RWPE2 (cell line): Measurements from ENCODE around the gene GPRIN2.

Experiments
- ATAC-seq: fragments of 200-7000 bp; cut with Tn5 transposase; 3 replicates; pipeline ENCODE4 v1.9.1; 2021; ENCODE audit warnings: low read depth
- DNase-seq: peaks from one replicate; pipeline ENCODE4 v3.0.0-alpha.2; 2020; ENCODE audit warnings: low spot score
- H3K27ac ChIP-seq: fragments of 450-650 bp; 2 replicates; pipeline ENCODE4 v1.5.1; 2017; ENCODE audit warnings: mild to moderate bottlenecking; ENCODE audit not compliant: poor library complexity, severe bottlenecking
- H3K27me3 ChIP-seq: fragments of 250-450 bp; sonication (Bioruptor Pico); 2 replicates; pipeline ENCODE4 v1.5.1; 2021; ENCODE audit warnings: mild to moderate bottlenecking, moderate library complexity; ENCODE audit not compliant: insufficient read depth, poor library complexity, severe bottlenecking
- H3K36me3 ChIP-seq: fragments of 250-450 bp; sonication (Bioruptor Pico); 2 replicates; pipeline ENCODE4 v1.5.1; 2020; ENCODE audit warnings: low read depth, mild to moderate bottlenecking, moderate library complexity
- H3K4me1 ChIP-seq: fragments of 250-450 bp; sonication (Bioruptor Pico); 2 replicates; pipeline ENCODE4 v1.5.1; 2021; ENCODE audit warnings: mild to moderate bottlenecking, moderate library complexity; ENCODE audit not compliant: insufficient read depth, poor library complexity, severe bottlenecking
- H3K4me3 ChIP-seq: fragments of 250-450 bp; sonication (Bioruptor Pico); 2 replicates; pipeline ENCODE4 v1.5.1; 2021; ENCODE audit warnings: mild to moderate bottlenecking, moderate library complexity; ENCODE audit not compliant: severe bottlenecking
- H3K9me3 ChIP-seq: fragments of 250-450 bp; sonication (Bioruptor Pico); 2 replicates; pipeline ENCODE4 v1.5.1; 2021; ENCODE audit warnings: mild to moderate bottlenecking, moderate library complexity; ENCODE audit not compliant: severe bottlenecking
- TF ChIP-seq, protein P1 (sequence below): fragments of 450-650 bp; IDR thresholded peaks from one replicate; pipeline ENCODE4 v1.5.1; 2017; ENCODE audit warnings: mild to moderate bottlenecking, moderate library complexity; ENCODE audit not compliant: poor library complexity, severe bottlenecking

Gene GPRIN2

DNA sequence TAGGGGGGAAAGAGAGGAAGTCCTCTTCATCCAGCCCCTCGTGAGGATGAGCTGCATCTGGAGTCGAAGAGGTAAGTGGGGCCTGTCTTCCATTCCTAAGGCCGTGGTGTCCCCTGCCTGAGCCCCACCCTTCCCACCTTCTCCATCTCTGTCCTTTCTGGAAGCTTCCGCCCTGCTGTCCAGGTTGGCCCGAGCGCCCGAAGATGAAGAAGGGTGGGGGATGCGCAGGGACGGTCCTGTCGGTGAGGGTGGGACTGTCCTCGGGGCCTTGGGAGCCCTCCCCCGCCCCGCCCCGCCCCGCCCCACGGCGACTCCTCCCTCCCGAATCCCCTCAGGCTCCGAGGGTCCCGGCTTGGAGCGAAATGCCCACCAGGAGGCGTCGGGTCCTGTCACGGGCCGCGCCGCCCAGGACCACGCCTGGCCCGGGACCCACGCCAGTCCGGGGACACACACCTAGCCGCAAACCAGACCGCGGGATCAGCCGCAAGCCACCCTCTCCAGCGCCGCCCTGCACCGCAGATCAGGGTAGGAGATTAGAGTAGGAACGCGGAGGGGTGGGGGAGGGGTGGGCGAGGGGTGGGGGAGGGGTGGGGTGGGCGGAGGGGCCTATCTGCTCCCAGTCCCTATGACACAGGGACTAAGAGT lies 15.3 kb downstream of the GPRIN2 start:
- DNase-seq (peak; percentile 69), ATAC-seq (no peak)
- Histone ChIP-seq H3K27ac (no peak overlapping the region), H3K27me3 (no peaks in the 10 kb centered on the region), H3K4me1 (no peaks in the 10 kb centered on the region), H3K36me3 (no peaks in the 10 kb centered on the region), H3K9me3 (no peaks in the 10 kb centered on the region), H3K4me3 (no peak overlapping the region)
- TF ChIP-seq, protein P1, sequence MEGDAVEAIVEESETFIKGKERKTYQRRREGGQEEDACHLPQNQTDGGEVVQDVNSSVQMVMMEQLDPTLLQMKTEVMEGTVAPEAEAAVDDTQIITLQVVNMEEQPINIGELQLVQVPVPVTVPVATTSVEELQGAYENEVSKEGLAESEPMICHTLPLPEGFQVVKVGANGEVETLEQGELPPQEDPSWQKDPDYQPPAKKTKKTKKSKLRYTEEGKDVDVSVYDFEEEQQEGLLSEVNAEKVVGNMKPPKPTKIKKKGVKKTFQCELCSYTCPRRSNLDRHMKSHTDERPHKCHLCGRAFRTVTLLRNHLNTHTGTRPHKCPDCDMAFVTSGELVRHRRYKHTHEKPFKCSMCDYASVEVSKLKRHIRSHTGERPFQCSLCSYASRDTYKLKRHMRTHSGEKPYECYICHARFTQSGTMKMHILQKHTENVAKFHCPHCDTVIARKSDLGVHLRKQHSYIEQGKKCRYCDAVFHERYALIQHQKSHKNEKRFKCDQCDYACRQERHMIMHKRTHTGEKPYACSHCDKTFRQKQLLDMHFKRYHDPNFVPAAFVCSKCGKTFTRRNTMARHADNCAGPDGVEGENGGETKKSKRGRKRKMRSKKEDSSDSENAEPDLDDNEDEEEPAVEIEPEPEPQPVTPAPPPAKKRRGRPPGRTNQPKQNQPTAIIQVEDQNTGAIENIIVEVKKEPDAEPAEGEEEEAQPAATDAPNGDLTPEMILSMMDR: no peak

DNA sequence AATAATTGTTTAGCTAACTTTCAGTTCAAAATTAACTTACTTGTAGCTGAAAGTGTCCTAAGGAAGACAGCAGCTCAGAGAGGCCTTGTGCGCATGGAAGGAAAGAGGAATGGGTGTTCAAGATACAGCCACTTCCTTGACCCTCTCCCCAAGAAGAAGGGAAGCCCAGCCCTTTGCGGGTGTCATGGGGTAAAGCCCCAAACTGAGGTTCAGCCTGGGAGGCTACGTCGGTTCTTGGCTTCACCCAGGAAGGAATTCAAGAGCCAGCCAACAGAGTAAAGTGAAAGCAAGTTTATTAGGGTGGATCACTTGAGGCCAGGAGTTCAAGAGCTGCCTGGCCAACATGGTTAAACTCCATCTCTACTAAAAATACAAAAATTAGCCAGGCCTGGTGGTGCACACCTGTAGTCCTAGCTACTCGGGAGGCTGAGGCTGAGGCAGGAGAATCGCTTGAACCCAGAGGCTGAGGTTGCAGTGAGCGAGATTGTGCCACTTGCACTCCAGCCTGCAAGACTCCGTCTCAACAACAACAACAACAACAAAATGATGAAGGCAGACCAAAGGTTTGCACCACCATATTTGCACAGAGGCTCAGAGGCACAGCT lies 15.9 kb downstream of the GPRIN2 start:
- peak; percentile 42 for DNase-seq
- H3K27me3 ChIP-seq: no peaks in the 10 kb centered on the region
- H3K36me3 ChIP-seq: no peaks in the 10 kb centered on the region
- H3K4me3 ChIP-seq: no peak overlapping the region
- ATAC-seq: no peak
- H3K4me1 ChIP-seq: no peaks in the 10 kb centered on the region
- TF ChIP-seq, protein P1: no peak
- no peak overlapping the region for H3K27ac ChIP-seq
- H3K9me3 ChIP-seq: no peaks in the 10 kb centered on the region

DNA sequence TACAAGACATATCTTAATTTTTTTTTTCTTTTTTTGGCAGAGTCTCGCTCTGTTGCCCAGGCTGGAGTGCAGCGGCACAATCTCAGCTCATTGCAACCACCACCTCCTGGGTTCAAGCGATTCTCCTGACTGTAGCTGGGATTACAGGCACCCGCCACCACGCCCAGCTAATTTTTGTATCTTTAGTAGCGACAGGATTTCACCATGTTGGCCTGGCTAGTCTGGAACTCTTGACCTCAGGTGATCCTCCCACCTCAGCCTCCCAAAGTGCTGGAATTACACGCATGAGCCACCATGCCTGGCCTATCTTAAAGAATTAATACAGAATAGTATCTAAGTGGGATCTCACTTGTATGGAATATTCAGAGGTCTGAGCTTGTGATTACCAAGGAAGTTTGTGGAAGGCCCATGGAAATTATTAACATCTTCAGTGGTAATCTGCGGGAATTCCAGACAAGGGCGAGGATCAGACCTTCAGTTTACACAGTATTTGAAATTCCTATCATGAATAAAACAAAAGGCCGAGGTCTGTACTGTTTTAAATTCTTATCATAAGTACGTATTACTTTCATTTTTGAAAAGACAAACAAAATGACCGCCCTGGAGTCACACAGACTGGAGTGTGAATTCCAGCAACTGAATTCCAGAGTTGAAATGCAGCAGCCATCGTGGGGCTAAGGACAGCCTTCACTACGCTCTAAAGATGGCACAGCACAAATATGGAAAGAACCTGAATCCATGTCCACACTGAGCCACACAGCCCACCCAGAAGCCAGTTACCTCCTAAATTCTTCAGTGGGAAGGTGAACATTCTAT lies 16.7 kb downstream of the GPRIN2 start:
- peak; percentile 33 for DNase-seq
- Histone ChIP-seq H3K27me3 (no peaks in the 10 kb centered on the region), H3K4me1 (no peaks in the 10 kb centered on the region), H3K27ac (no peak overlapping the region), H3K9me3 (no peaks in the 10 kb centered on the region), H3K4me3 (no peak overlapping the region), H3K36me3 (no peaks in the 10 kb centered on the region)
- TF ChIP-seq, protein P1: no peak
- no peak for ATAC-seq

DNA sequence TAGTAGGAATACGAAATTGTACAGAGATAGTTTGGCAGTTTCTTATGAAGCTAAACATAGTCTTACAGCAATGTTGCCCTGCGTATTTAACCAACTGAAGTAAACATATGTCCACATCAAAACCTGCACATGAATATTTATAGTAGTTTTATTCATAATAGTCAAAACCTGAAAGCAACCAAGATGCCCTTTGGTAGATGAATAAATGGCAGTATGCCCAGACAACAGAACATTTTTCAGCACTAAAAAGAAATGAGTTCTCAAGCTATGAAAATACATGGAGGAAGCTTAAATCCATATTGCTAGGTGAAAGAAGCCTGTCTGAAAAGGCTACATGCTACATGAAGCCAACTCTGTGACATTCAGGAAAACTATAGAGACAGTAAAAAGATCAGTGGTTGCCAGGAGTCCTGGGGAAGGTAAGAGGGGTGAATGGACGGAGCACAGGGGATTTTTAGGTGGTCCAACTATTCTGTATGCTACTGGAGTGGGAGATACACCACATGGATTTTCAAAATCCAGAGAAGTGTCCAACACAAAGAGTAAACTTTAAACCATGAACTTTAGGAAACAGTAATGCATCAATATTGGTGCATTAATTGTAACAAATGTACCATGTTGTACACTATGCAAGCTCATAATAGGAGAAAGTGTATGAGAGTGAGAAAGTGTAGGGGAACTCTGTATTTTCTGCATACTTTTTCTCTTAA lies 17.6 kb downstream of the GPRIN2 start:
- ATAC-seq (no peak), DNase-seq (no peak)
- TF ChIP-seq, protein P1: no peak
- no peaks in the 10 kb centered on the region for H3K9me3 ChIP-seq
- H3K36me3 ChIP-seq: no peaks in the 10 kb centered on the region
- no peak overlapping the region for H3K4me3 ChIP-seq
- H3K4me1 ChIP-seq: no peaks in the 10 kb centered on the region
- no peaks in the 10 kb centered on the region for H3K27me3 ChIP-seq
- no peak overlapping the region for H3K27ac ChIP-seq
